ENCODE data around the gene DOLK. TPM values are rescaled to one million over a fixed set of nuclear protein-coding genes. Genes with fewer than 3 reads are reported as not detected.
"Not testable (repeated sequence)": the region's sequence is repeated elsewhere in the genome, so short reads cannot be mapped to it uniquely, and the experiment has no call there.

DOLK gene
- 27.8 and 30.6 TPM in 2 replicates for total RNA-seq

DNA sequence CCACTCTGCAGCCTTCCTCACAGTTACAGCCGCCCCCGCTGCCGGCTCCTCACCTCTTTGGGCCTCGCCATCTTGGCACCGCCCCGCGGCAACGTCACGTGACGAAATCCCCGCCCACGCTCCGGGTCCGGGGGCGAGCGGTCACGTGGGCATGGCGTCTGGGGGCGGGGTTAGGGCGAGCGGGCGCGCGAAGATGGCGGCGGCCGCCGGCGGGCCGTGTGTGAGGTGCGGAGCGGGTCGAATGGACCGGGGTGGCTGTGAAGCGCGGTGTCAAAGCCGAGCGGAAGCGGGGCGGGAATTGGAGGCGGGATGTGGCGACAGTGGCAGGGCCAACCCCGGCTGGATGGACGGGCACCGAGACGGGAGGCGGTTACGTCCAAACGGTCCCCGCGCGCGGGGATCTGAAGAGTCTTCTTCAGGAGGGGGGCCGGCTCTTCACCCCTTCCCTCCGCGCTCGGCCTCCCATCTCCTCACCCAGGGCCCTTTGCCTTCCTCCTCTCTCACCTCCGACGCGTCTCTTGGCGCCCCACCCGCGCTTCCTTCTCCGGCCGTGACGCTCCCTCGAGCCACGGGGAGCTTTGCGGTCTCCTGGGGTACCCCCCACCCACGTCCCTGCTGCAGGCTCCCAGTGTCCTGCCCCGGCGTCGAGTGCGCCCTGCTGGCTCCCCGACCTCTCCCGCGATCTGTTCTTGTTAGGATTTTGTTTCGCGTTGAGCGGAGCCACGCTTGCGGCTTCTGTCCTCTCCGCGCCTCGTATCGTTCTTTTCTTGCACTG is at the start of gene DOLK, which contains the start of gene NUP188:
Gene DOLK, minus strand, starts transcription at position 77 of the 775 bp plus-strand sequence. CDS start 300 bp downstream, outside the sequence.
Gene NUP188, plus strand, starts transcription at position 173 of the 775 bp plus-strand sequence. Its CDS starts 21 bp downstream, at position 194.
- peak; percentile 51 for DNase-seq (ENCODE audit: low read depth, low spot score)

DNA sequence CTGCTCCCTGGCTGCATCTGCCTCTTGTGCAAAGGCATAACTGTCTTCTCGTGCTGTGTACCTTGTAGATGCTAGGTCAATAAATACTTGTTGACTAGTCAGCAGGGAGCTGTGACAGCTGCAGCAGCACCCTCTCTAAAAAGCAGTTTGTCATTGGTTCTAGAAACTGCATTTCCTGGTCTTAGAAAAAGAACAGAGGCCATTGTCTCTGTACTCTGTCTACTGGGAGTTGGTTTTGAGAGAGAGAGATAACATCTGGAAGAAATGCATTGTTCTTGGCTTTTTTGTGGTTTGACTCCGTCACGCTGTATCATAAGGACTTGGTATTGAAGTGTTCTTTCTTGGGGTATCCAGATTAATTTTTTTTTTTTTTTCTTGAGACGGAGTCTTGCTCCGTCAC is 48.4 kb upstream of the DOLK start:
- DNase-seq (ENCODE audit: low read depth, low spot score): no peak

- DNase-seq (ENCODE audit: low read depth, low spot score): no peak
These were observed 45.6 kb upstream of the DOLK start for GRCh38 chr9:128992995-128993394.

GRCh38 chr9:128987805-128988204 is 40.4 kb upstream of the DOLK start:
- peak; percentile 17 for DNase-seq (ENCODE audit: low read depth, low spot score)

DNA sequence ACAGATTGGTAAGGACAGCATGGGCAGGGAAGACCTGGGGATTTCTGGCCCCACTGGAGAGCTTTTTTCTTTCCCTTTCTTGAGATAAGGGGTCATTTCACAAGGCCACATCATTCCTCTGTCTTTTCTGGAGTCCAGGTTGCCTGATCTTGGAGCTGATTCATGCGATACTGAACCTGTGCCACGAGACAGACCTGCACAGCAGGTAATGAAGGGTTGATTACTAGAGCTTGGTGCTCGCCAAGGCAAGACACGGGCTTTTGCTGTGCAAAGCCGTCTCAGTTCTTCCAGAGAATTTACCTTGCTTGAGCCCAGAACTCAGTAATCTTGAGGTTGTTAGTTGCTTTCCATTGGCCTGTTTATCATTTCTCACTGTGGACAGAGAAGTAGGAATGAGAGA is 39.3 kb upstream of the DOLK start:
- no peak for DNase-seq (ENCODE audit: low read depth, low spot score)

- no peak for DNase-seq (ENCODE audit: low read depth, low spot score)
These were observed 36.1 kb upstream of the DOLK start for GRCh38 chr9:128983536-128983935.

- no peak for DNase-seq (ENCODE audit: low read depth, low spot score)
These were observed 31.7 kb upstream of the DOLK start for GRCh38 chr9:128979111-128979510.

- DNase-seq (ENCODE audit: low read depth, low spot score): no peak
These were observed 25.6 kb upstream of the DOLK start for GRCh38 chr9:128972956-128973355.

- DNase-seq (ENCODE audit: low read depth, low spot score): no peak
These were observed 22.1 kb upstream of the DOLK start for GRCh38 chr9:128969491-128969890.

DNA sequence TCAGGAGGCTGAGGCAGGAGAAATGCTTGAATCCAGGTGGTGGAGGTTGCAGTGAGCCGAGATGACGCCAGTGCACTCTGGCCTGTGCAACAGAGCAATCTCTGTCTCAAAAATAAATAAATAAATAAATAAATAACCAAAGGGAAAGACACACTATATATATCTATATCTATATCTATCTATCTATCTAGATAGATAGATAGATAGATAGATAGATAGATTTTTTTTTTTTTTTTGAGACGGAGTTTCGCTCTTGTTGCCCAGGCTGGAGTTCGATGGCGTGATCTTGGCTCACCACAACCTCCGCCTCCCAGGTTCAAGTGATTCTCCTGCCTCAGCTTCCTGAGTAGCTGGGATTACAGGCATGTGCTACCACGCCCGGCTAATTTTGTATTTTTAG is 14.0 kb upstream of the DOLK start:
- DNase-seq (ENCODE audit: low read depth, low spot score): not testable (repeated sequence)

GRCh38 chr9:128947277-128947526 is 201 bp downstream of the DOLK start:
- DNase-seq (ENCODE audit: low read depth, low spot score): no peak

GRCh38 chr9:128946571-128947276 is 679 bp downstream of the DOLK start:
- DNase-seq (ENCODE audit: low read depth, low spot score): no peak

- DNase-seq (ENCODE audit: low read depth, low spot score): no peak
These were observed 1.5 kb downstream of the DOLK start for GRCh38 chr9:128945798-128946501.

DNA sequence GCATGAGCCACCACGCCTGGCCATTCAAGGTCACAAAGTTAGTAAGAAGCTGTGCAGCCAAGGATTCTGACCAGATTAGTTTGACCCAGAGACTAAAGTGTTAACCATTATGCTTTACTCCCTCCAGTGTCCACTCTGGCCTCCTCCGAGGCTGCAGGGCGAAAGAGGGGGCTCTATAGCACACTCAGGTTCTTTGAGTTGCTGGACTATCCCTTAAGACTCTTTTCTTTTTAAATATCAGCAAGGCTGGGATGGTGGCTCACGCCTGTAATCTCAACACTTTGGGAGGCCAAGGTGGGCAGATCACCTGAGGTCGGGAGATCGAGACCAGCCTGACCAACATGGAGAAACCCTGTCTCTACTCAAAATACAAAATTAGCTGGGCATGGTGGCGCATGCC is 2.4 kb downstream of the DOLK start:
- not testable (repeated sequence) for DNase-seq (ENCODE audit: low read depth, low spot score)

DNA sequence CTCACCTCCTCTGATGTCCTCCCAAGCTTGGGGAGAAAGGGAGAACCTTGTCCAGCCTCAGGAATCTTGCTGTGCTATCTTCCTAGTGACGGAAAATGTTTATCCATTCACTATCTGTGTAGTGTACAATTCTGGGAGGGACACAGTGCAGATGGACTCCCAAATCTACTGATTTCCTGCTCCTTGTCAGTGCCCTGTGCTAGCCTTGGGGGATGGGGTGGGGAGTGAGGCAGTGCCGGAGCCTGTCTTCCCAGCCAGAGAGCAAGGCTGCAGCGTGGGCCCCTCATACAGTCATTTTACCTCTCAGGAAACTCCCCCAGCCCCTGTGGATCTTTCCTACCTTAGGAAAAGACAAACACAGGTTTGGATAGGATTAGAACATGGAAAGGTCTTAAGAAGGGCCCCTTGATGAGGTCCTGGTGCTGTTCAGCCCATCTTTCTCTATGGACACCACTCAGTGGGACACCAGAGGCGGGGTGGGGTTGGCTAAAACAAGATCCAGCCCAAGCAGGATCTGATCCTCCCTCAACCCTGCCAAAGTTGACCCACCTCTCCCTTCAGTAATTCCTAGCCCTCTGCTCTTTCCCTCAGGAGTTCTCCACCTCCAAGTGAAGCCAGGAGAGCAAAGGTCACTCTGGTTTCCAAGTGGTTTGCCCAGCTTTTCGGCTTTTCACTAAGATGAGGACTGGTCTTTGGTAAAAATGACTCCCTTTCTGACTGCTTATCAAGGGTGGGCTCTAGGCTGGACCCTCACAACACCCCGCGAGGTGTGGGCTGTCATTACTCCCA is 3.4 kb downstream of the DOLK start:
- no peak for DNase-seq (ENCODE audit: low read depth, low spot score)

GRCh38 chr9:128940946-128941755 is 6.3 kb downstream of the DOLK start:
- no peak for DNase-seq (ENCODE audit: low read depth, low spot score)

GRCh38 chr9:128940271-128940921 is 7.0 kb downstream of the DOLK start:
- DNase-seq (ENCODE audit: low read depth, low spot score): no peak

- no peak for DNase-seq (ENCODE audit: low read depth, low spot score)
These were observed 9.9 kb downstream of the DOLK start for GRCh38 chr9:128937310-128938165.

DNA sequence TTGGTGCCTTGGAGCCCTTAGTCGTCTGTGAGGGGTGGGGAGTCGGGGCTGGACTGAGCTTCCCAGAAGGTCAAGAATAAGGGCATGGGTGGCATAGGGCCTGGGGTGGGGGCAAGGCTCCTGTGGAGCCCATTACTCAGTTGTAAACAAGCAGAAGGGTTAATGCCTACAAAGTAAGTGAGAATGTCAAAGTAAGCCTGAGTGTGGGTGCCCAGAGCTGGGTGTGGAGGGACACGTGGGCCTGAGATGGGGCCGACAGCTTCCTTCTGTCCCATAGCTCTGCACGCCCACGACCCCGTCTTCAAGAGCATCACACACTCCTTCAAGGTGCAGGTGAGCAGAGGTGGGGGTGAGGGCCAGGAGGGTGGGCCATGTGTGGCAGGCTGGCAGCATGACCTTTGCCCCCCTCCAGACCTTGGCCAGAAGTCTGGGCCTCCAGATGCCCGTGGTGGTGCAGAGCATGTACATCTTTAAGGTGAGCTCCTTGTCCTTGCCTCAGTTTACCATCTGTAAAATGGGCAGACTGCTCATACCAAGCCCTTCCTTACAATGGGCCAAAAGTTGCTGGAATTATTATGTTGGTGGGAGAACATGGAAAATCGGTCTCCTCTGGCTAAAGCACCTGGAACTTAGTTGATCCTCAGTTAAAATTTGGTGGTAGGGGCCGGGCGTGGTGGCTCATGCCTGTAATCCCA is 11.1 kb downstream of the DOLK start:
- no peak for DNase-seq (ENCODE audit: low read depth, low spot score)

All from pulmonary artery endothelial cell (primary cell).